ENCODE data around the gene GLB1L2.

The GLB1L2 gene

GRCh38 chr11:134289789-134290188 lies 42.0 kb upstream of the GLB1L2 start:
- no peak for DNase-seq (ENCODE audit: low read depth)
- no peak overlapping the region for H3K4me3 ChIP-seq (ENCODE audit: low read length)
- no peak for TF ChIP-seq CTCF (conservative IDR thresholded peaks at IDR 0.05; ENCODE audit: low read length)

GRCh38 chr11:134290646-134291045 lies 41.1 kb upstream of the GLB1L2 start:
- no peak overlapping the region for H3K4me3 ChIP-seq (ENCODE audit: low read length)
- TF ChIP-seq CTCF (conservative IDR thresholded peaks at IDR 0.05; ENCODE audit: low read length) = no peak
- DNase-seq (ENCODE audit: low read depth) = no peak

- H3K4me3 ChIP-seq (ENCODE audit: low read length) = no peak overlapping the region
- TF ChIP-seq CTCF (conservative IDR thresholded peaks at IDR 0.05; ENCODE audit: low read length) = no peak
Observed at GRCh38 chr11:134291196-134291595, 40.6 kb upstream of the GLB1L2 start.

GRCh38 chr11:134292661-134293060 lies 39.1 kb upstream of the GLB1L2 start:
- H3K4me3 ChIP-seq (ENCODE audit: low read length) = no peak overlapping the region
- no peak for DNase-seq (ENCODE audit: low read depth)
- TF ChIP-seq CTCF (conservative IDR thresholded peaks at IDR 0.05; ENCODE audit: low read length) = no peak

More at GRCh38 chr11:134291196-134291595, 40.6 kb upstream of the GLB1L2 start:
- no peak for DNase-seq (ENCODE audit: low read depth)

- no peak for DNase-seq (ENCODE audit: low read depth)
- TF ChIP-seq CTCF (conservative IDR thresholded peaks at IDR 0.05; ENCODE audit: low read length) = no peak
- H3K4me3 ChIP-seq (ENCODE audit: low read length) = no peak overlapping the region
Observed at GRCh38 chr11:134293119-134294113, 38.4 kb upstream of the GLB1L2 start.

- DNase-seq (ENCODE audit: low read depth) = no peak
- TF ChIP-seq CTCF (conservative IDR thresholded peaks at IDR 0.05; ENCODE audit: low read length) = no peak
- H3K4me3 ChIP-seq (ENCODE audit: low read length) = no peak overlapping the region
Observed at GRCh38 chr11:134294664-134295063, 37.1 kb upstream of the GLB1L2 start.

GRCh38 chr11:134312223-134312622 lies 19.6 kb upstream of the GLB1L2 start:
- H3K4me3 ChIP-seq (ENCODE audit: low read length) = no peak overlapping the region
- no peak for DNase-seq (ENCODE audit: low read depth)
- TF ChIP-seq CTCF (conservative IDR thresholded peaks at IDR 0.05; ENCODE audit: low read length) = no peak

Measured in AG10803 (cell line).